ENCODE measurements around the gene ZNF362.

Gene ZNF362

GRCh38 chr1:33326785-33327184 is 70.5 kb downstream of the ZNF362 start:
- DNase-seq (ENCODE audit: insufficient read length, low spot score) (no peak), FAIRE-seq (no peak)
- no peak for TF ChIP-seq CTCF (IDR thresholded peaks at IDR 0.05; ENCODE audit: insufficient read depth, missing control alignments)

GRCh38 chr1:33327587-33328325 is 71.5 kb downstream of the ZNF362 start:
- FAIRE-seq (no peak), DNase-seq (ENCODE audit: insufficient read length, low spot score) (no peak)
- no peak for TF ChIP-seq CTCF (IDR thresholded peaks at IDR 0.05; ENCODE audit: insufficient read depth, missing control alignments)

GRCh38 chr1:33328817-33329216 is 72.5 kb downstream of the ZNF362 start:
- DNase-seq (ENCODE audit: insufficient read length, low spot score), result no peak
- FAIRE-seq, result no peak
- TF ChIP-seq CTCF (IDR thresholded peaks at IDR 0.05; ENCODE audit: insufficient read depth, missing control alignments), result no peak

- DNase-seq (ENCODE audit: insufficient read length, low spot score) (no peak), FAIRE-seq (no peak)
- no peak for TF ChIP-seq CTCF (IDR thresholded peaks at IDR 0.05; ENCODE audit: insufficient read depth, missing control alignments)
Observed at GRCh38 chr1:33329600-33330305, 73.5 kb downstream of the ZNF362 start.

GRCh38 chr1:33330361-33330890 is 74.1 kb downstream of the ZNF362 start:
- no peak for TF ChIP-seq CTCF (IDR thresholded peaks at IDR 0.05; ENCODE audit: insufficient read depth, missing control alignments)
- FAIRE-seq (no peak), DNase-seq (ENCODE audit: insufficient read length, low spot score) (no peak)

- DNase-seq (ENCODE audit: insufficient read length, low spot score) (no peak), FAIRE-seq (no peak)
- no peak for TF ChIP-seq CTCF (IDR thresholded peaks at IDR 0.05; ENCODE audit: insufficient read depth, missing control alignments)
Observed at GRCh38 chr1:33330906-33331305, 74.6 kb downstream of the ZNF362 start.
